IMR-90 (cell line): ENCODE results near the gene CLEC4M. TPM values are rescaled to one million over a fixed set of nuclear protein-coding genes. Genes with fewer than 3 reads are reported as not detected.

Source experiments
- ATAC-seq: fragments of 200-7000 bp; cut with Tn5 transposase; 2 replicates; pipeline ENCODE4 v1.9.1; 2020; ENCODE audit warnings: low read depth, mild to moderate bottlenecking, moderate library complexity
- BruUV-seq: library from RNA; stranded (reverse); fragments of 400-500 nt; replicated peaks from 2 replicates; lab custom pipeline; 2021; lab: Mats Ljungman, UMichigan
- CTCF ChIA-PET: fragments of 300-600 bp; formaldehyde crosslinking; extraction: SDS; loops from one replicate; lab custom pipeline; 2021; ENCODE audit warnings: antibody characterized with exemption; lab: Yijun Ruan, JAX
- POLR2A ChIA-PET: fragments of 300-600 bp; sonication (Branson Sonifier 250); formaldehyde crosslinking; loops from one replicate; lab custom pipeline; 2022; ENCODE audit warnings: antibody characterized with exemption; ENCODE audit not compliant: unreplicated experiment; lab: Charles Lee
- DNase-seq: peaks from one replicate; pipeline ENCODE4 v3.0.0; 2013
- H2AFZ ChIP-seq: replicated peaks from 2 replicates; pipeline ENCODE3; 2013; ENCODE audit warnings: low read length, mild to moderate bottlenecking; ENCODE audit not compliant: poor library complexity
- H2AK5ac ChIP-seq: 2 replicates; pipeline ENCODE4 v1.6.1; 2013; ENCODE audit warnings: low read depth, low read length, inconsistent platforms
- H2AK9ac ChIP-seq: replicated peaks from 2 replicates; pipeline ENCODE3; 2013; ENCODE audit warnings: mild to moderate bottlenecking, low read depth, low read length, moderate library complexity; ENCODE audit not compliant: poor library complexity
- H2BK120ac ChIP-seq: 2 replicates; pipeline ENCODE4 v1.6.1; 2013; ENCODE audit warnings: low read depth, low read length, inconsistent platforms
- H2BK15ac ChIP-seq: 3 replicates; pipeline ENCODE4 v1.6.1; 2013; ENCODE audit warnings: low read depth, low read length, inconsistent platforms
- H2BK20ac ChIP-seq: 2 replicates; pipeline ENCODE4 v1.6.1; 2013; ENCODE audit warnings: low read depth, mild to moderate bottlenecking, inconsistent platforms, low read length, moderate library complexity
- H2BK5ac ChIP-seq: 2 replicates; pipeline ENCODE4 v1.6.1; 2013; ENCODE audit warnings: mild to moderate bottlenecking, low read depth, low read length, inconsistent platforms; ENCODE audit not compliant: poor library complexity, severe bottlenecking
- H3K14ac ChIP-seq: replicated peaks from 2 replicates; pipeline ENCODE4 v1.6.1; 2013; ENCODE audit warnings: low read depth, low read length, inconsistent platforms
- H3K18ac ChIP-seq: 2 replicates; pipeline ENCODE4 v1.6.1; 2013; ENCODE audit warnings: low read depth, low read length, control low read depth
- H3K23ac ChIP-seq: 2 replicates; pipeline ENCODE4 v1.6.1; 2013; ENCODE audit warnings: low read depth, low read length, inconsistent platforms
- H3K27ac ChIP-seq: 2 replicates; pipeline ENCODE4 v1.5.1; 2013; ENCODE audit warnings: mild to moderate bottlenecking, control low read depth, low read length; ENCODE audit not compliant: insufficient read depth
- H3K27me3 ChIP-seq: 2 replicates; pipeline ENCODE4 v1.6.1; 2013; ENCODE audit warnings: low read length; ENCODE audit not compliant: control insufficient read depth, insufficient read depth
- H3K36me3 ChIP-seq: 2 replicates; pipeline ENCODE4 v1.6.1; 2013; ENCODE audit warnings: low read length, mixed read lengths; ENCODE audit not compliant: control insufficient read depth, insufficient read depth
- H3K4ac ChIP-seq: 2 replicates; pipeline ENCODE4 v1.6.1; 2013; ENCODE audit warnings: low read depth, low read length, inconsistent platforms
- H3K4me1 ChIP-seq: 2 replicates; pipeline ENCODE4 v1.6.1; 2013; ENCODE audit warnings: low read length, mixed read lengths; ENCODE audit not compliant: control insufficient read depth, insufficient read depth
- H3K4me2 ChIP-seq: 2 replicates; pipeline ENCODE4 v1.6.1; 2013; ENCODE audit warnings: low read depth, mild to moderate bottlenecking, control low read depth, low read length, moderate library complexity
- H3K4me3 ChIP-seq: 2 replicates; pipeline ENCODE4 v1.5.1; 2013; ENCODE audit warnings: low read depth, mild to moderate bottlenecking, control low read depth, low read length, moderate library complexity; ENCODE audit not compliant: insufficient read depth
- H3K56ac ChIP-seq: 2 replicates; pipeline ENCODE4 v1.6.1; 2013; ENCODE audit warnings: low read length, inconsistent platforms; ENCODE audit not compliant: insufficient read depth; ENCODE audit errors: extremely low read depth
- H3K79me1 ChIP-seq, 2 experiments: 2 replicates each; pipeline ENCODE4 v1.6.1; 2013; ENCODE audit warnings: low read length in 2 of 2, inconsistent platforms in 1 of 2, low read depth in 1 of 2
- H3K9ac ChIP-seq: 2 replicates; pipeline ENCODE4 v1.6.1; 2013; ENCODE audit warnings: low read depth, low read length, control low read depth
- H3K9me1 ChIP-seq: 2 replicates; pipeline ENCODE4 v1.6.1; 2013; ENCODE audit warnings: low read length, inconsistent platforms; ENCODE audit not compliant: insufficient read depth
- H3K9me3 ChIP-seq: 2 replicates; pipeline ENCODE4 v1.6.1; 2013; ENCODE audit warnings: low read length; ENCODE audit not compliant: control insufficient read depth, insufficient read depth
- H4K20me1 ChIP-seq: 2 replicates; pipeline ENCODE4 v1.6.1; 2013; ENCODE audit warnings: low read length, inconsistent platforms; ENCODE audit not compliant: insufficient read depth
- H4K5ac ChIP-seq: 2 replicates; pipeline ENCODE4 v1.6.1; 2013; ENCODE audit warnings: mild to moderate bottlenecking, low read depth, low read length, control low read depth
- H4K8ac ChIP-seq, 2 experiments: 2 replicates each; pipeline ENCODE4 v1.6.1; 2013; ENCODE audit warnings: low read depth in 2 of 2, low read length in 2 of 2, control low read depth in 1 of 2, inconsistent platforms in 1 of 2
- H4K91ac ChIP-seq: 2 replicates; pipeline ENCODE4 v1.6.1; 2013; ENCODE audit warnings: low read depth, low read length, inconsistent platforms; ENCODE audit not compliant: insufficient read depth
- MXI1 ChIP-seq: IDR thresholded peaks from 2 replicates; pipeline ENCODE4 v1.6.1; 2012; ENCODE audit warnings: low read depth, mild to moderate bottlenecking, low read length, moderate library complexity, borderline replicate concordance
- NFE2L2 ChIP-seq: fragments of 150-350 bp; IDR thresholded peaks from 2 replicates; pipeline ENCODE4 v1.6.1; 2016; ENCODE audit warnings: low read depth, mild to moderate bottlenecking, low read length
- RFX5 ChIP-seq: IDR thresholded peaks from 2 replicates; pipeline ENCODE4 v1.8.0; 2012; ENCODE audit warnings: low read depth, mild to moderate bottlenecking, low read length, moderate library complexity
- WGBS, 2 experiments: methylation state at CpG; one replicate each; pipeline versions ENCODE4 v1.1.5 to v1.1.7; 2013; ENCODE audit warnings: missing lambda C conversion rate in 2 of 2; ENCODE audit not compliant: insufficient read length in 1 of 2; ENCODE audit errors: extremely low coverage in 2 of 2; 5-methylcytosine and 5-hydroxymethylcytosine counted together
- dilution Hi-C: fragments of 300-500 bp; cut with HindIII; formaldehyde crosslinking; loops from one replicate; pipeline ENCODE4 v1.14.3; 2018; ENCODE audit warnings: low sequenced_read_pairs; ENCODE audit not compliant: unreplicated experiment
- in situ Hi-C: fragments of 300-500 bp; cut with MboI; formaldehyde crosslinking; loops from 3 replicates; pipeline ENCODE4 v1.14.3; 2019; ENCODE audit warnings: low sequenced_read_pairs, inconsistent platforms, mixed read lengths
- intact Hi-C: fragments of 100-400 bp; cut with micrococcal nuclease; formaldehyde crosslinking; loops from 2 replicates; pipeline ENCODE4 v1.10.0; 2022
- polyA plus RNA-seq, 3 experiments: library from polyadenylated mRNA; depleted of rRNA; stranded (reverse); fragments of >200 nt; gene quantifications; 2 replicates each; pipeline ENCODE4 v1.2.3, GENCODE V29; 2012; ENCODE audit warnings: low replicate concordance in 1 of 3
- total RNA-seq: library from RNA; depleted of rRNA; stranded (reverse); fragments of >200 nt; gene quantifications from 2 replicates; pipeline ENCODE4 v1.2.3, GENCODE V29; 2012

Gene CLEC4M
- total and polyA plus RNA-seq, 2 of the 4 experiments (the other 2 are of a cell fraction), result not detected

DNA sequence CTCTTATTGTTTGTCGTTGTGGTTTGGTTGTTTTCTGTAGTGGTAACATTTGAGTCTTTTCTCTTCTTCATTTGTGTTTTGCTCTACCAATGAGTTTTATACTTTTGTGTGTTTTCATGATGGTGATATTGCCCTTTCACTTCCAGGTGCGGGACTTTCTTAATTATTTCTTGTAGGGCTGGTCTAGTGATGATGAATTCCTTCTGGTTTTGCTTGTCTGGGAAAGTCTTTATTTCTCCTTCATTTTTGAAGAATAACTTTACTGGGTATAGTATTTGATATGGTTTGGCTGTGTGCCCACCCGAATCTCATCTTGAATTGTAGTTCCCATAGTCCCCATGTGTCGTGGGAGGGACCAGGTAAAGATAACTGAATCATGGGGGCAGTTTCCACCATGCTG, 6.8 kb upstream of the CLEC4M start:
- Histone ChIP-seq H3K79me1 (no peaks in the 10 kb centered on the region), H3K9me1 (peaks cover 3% of the 10 kb centered on the region; the same call in 1 of the 2 replicates), H3K4me3 (no peak overlapping the region), H4K20me1 (no peaks in the 10 kb centered on the region), H2BK20ac (no peak overlapping the region), H4K8ac (no peak overlapping the region), H3K14ac (no peak overlapping the region), H3K56ac (no peak overlapping the region), H2AK5ac (no peak overlapping the region), H3K4me2 (no peak overlapping the region), H3K9ac (no peak overlapping the region), H3K4me1 (no peaks in the 10 kb centered on the region), H3K9me3 (peaks cover 8% of the 10 kb centered on the region), H2BK120ac (no peak overlapping the region), H2AK9ac (no peak overlapping the region), H3K4ac (no peak overlapping the region), H4K5ac (no peak overlapping the region), H4K91ac (no peak overlapping the region), H3K23ac (no peak overlapping the region), H3K27ac (no peak overlapping the region), H2BK15ac (no peak overlapping the region), H3K18ac (no peak overlapping the region), H3K36me3 (no peaks in the 10 kb centered on the region), H2AFZ (no peak overlapping the region), H3K27me3 (no peaks in the 10 kb centered on the region), H2BK5ac (no peak overlapping the region)
- ChIA-PET POLR2A (no interaction called here), CTCF (no interaction called here)
- BruUV-seq, result no TSS peak
- ATAC-seq (no peak), DNase-seq (no peak)
- intact Hi-C loops, result loop anchor here (5.0 kb wide), 1 partner anchor 34 kb away; no protein-coding TSS in a partner anchor
- TF ChIP-seq NFE2L2 (no peak), MXI1 (no peak), RFX5 (no peak)
- dilution Hi-C loops, result no loop called here
- WGBS, 2 experiments, result no CpG with 5 or more reads among the region's 4 CpGs
- in situ Hi-C loops, result no loop called here
